ENCODE results near the gene MIPEP.

- TF ChIP-seq CTCF (optimal IDR thresholded peaks at IDR 0.05 in 1 of 3, IDR thresholded peaks at IDR 0.05 in 1 of 3, conservative IDR thresholded peaks at IDR 0.05 in 1 of 3; ENCODE audit: extremely low read depth in 1 of 3, insufficient read depth in 2 of 3, low read length in 3 of 3) (no peak), EZH2 (IDR thresholded peaks at IDR 0.05; ENCODE audit: low read length) (no peak)
Measured at GRCh38 chr13:23810685-23811240, 78.4 kb downstream of the MIPEP start.
